AG09309 (cell line): ENCODE data around the gene SYCE1.
A peak's percentile ranks its signal among the peaks of the same experiment; 100 is the strongest.
"Not testable (repeated sequence)": the region's sequence is repeated elsewhere in the genome, so short reads cannot be mapped to it uniquely, and the experiment has no call there.

Experiments used
- DNase-seq: peaks from one replicate; pipeline ENCODE4 v3.0.0-alpha.2; 2010; ENCODE audit warnings: low read depth
- H3K4me3 ChIP-seq: 2 replicates; pipeline ENCODE4 v1.5.1; 2011; ENCODE audit warnings: mild to moderate bottlenecking, low read depth, low read length, moderate library complexity; ENCODE audit not compliant: control insufficient read depth
- TF ChIP-seq, protein P1 (sequence below): IDR thresholded peaks from 2 replicates; pipeline ENCODE4 v1.5.1; 2011; ENCODE audit warnings: mild to moderate bottlenecking, low read depth, low read length, inconsistent platforms; ENCODE audit not compliant: insufficient read depth, control insufficient read depth; ENCODE audit errors: missing control alignments

Gene SYCE1

DNA sequence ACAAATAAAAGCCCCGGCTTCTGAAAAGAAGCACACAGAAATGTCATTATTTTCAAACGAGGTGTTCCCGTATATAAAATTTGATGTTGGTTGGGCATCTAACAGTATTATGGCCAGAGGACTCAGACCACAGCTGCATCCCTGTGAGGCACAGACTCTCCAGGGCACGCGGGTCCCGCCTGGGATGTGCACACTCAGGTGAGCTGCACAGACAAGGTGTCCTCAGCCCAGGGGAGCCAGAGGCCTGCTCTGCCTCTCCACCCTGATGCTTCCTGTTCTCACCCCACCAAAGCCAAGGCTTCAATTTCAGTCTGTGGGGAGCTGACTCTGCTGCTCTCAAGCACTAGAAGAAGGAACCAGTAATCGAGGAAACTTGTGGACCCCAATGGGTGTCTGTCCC is 39.9 kb downstream of the SYCE1 start:
- no peak overlapping the region for H3K4me3 ChIP-seq
- no peak for DNase-seq
- TF ChIP-seq, protein P1, sequence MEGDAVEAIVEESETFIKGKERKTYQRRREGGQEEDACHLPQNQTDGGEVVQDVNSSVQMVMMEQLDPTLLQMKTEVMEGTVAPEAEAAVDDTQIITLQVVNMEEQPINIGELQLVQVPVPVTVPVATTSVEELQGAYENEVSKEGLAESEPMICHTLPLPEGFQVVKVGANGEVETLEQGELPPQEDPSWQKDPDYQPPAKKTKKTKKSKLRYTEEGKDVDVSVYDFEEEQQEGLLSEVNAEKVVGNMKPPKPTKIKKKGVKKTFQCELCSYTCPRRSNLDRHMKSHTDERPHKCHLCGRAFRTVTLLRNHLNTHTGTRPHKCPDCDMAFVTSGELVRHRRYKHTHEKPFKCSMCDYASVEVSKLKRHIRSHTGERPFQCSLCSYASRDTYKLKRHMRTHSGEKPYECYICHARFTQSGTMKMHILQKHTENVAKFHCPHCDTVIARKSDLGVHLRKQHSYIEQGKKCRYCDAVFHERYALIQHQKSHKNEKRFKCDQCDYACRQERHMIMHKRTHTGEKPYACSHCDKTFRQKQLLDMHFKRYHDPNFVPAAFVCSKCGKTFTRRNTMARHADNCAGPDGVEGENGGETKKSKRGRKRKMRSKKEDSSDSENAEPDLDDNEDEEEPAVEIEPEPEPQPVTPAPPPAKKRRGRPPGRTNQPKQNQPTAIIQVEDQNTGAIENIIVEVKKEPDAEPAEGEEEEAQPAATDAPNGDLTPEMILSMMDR, result no peak

DNA sequence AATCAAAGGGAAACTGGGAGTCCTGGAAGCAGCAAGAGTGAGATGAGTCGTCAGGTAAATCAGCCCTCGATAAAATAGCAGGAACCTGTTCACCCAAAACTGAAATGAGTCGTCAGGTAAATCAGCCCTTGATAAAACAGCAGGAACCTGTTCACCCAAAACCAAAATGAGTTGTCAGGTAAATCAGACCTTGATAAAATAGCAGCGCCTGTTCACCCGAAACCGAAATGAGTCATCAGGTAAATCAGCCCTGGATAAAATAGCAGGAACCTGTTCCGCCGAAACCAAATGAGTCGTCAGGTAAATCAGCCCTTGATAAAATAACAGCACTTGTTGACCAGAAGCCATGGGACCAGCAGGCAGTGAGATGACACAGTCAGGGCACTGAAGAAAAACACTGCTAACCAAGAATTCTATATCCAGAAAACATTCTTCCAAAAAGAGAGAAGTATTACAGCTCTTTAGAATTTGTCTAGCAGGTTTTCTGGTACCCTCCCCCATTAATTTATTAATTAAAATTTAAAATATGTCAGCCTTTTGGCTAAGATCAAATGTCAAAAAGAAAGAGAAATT is 41.7 kb downstream of the SYCE1 start:
- H3K4me3 ChIP-seq, result no peak overlapping the region
- TF ChIP-seq, protein P1, result no peak
- no peak for DNase-seq

DNA sequence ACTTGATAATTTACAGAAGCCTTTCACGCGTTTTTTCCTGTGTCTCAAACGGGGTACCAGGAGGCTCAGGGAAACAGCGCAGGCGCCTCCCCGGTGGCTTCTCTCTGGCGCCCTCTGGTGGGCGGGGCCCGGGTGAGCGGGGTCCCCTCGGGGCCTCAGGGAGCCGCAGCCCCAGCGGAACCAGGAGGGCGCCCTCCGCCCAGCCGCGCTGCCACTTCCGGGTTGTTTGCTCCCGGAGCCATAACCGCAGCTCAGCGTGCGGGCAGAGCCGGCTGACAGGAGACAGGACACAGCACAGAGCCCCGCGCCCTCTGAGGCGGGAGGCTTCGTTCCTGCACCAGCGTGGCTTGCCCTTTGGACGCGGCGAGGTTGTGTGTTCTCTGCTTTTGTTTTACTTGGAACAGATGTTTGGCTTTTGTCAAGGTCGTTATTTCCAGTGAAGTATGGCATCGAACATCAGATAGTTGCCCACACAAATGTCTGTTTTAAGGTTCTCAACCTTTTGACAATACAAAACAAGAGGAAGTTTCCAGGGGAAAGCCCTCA is 45.1 kb downstream of the SYCE1 start:
- DNase-seq, result no peak
- H3K4me3 ChIP-seq, result peak overlapping the region; percentile 28
- TF ChIP-seq, protein P1, result peak; percentile 75

DNA sequence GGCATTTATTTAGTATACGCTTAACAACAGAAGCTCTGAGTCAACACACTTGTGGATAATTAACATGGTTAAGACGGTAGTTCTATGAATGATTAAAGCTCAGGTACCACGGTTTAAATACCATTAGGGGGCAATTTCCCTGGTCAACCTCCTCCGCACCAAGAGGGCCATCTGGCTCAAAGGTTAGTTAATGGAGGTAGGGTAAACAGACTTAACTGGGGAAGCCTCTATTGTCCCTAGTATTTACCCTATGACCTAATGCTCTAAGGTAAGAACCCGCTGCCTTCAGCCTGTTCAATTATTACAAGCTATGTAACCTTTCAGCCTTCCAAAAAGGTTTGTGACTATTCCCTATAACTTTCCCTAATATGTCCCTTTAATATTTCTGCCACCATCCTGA is 46.9 kb downstream of the SYCE1 start:
- DNase-seq, H3K4me3 ChIP-seq: not testable (repeated sequence)

DNA sequence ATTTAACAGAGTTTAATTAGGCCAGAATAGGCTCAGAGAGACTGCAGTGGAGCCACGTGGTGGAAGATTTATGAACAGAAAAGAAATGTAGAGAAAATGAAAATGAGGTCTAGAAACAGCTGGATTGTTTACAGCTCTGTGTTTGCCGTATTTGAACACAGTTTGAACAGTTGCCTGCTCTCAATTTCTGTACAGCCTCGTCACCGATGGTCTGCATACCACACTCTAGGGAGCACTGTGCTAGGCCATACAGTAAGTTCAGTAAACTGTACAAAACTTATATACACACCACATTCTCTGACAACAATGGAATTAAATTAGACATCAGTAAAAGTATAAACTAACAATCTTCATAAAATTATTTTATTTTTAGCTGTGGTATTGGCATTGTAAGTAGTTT is 49.3 kb downstream of the SYCE1 start:
- H3K4me3 ChIP-seq, result no peak overlapping the region
- no peak for DNase-seq
- TF ChIP-seq, protein P1, result no peak

DNA sequence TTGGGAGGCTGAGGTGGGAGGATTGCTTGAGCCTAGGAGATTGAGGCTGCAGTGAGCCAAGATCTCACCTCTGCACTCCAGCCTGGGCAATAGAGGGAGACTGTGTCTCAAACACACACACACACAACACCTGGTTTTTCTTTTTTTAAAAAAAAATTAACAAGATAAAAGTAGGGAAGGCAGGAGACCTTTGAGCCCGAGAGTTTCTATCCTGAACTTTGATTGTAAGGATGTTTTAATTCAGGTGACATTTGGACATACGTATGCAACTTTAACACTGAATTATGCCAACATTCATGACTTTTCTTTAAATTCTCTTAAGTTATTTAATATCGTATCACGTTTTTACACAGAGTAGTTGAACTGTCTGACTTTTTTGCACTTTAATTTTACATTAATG is 49.9 kb downstream of the SYCE1 start:
- TF ChIP-seq, protein P1, result no peak
- no peak overlapping the region for H3K4me3 ChIP-seq
- no peak for DNase-seq

DNA sequence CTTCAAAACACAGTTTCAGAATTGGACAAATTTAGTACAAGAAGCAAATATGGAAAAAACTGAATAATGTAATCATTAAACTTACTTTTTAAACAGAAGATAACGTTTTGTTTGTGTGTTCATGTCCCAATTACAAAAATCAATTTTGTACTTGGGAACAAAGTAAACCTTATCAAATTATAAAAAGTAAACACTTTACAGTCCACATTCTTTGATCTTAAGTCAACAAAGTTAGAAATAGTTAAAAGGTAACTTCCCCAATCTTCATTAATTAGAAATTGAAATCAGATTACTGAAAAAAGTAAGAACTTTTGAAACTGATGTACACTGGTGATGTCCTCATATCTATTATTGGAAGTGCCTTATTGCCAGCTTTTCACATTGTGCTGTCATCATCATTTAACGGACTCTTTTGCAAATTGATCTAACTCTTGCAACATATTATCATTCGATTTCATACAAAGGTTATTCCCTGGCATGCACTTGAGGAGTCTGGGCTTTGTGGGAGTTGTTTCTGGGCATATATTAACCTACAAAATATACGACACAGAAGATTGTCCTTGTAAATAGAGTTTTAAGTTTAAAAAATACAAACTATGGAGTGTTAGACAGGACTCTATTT is 53.4 kb downstream of the SYCE1 start:
- no peak overlapping the region for H3K4me3 ChIP-seq
- TF ChIP-seq, protein P1, result no peak
- no peak for DNase-seq
